RWPE2 (cell line): Measurements from ENCODE around the gene FOXR2.

Source experiments
- ATAC-seq: fragments of 200-7000 bp; cut with Tn5 transposase; 3 replicates; pipeline ENCODE4 v1.9.1; 2021; ENCODE audit warnings: low read depth
- DNase-seq: peaks from one replicate; pipeline ENCODE4 v3.0.0-alpha.2; 2020; ENCODE audit warnings: low spot score
- H3K27ac ChIP-seq: fragments of 450-650 bp; 2 replicates; pipeline ENCODE4 v1.5.1; 2017; ENCODE audit warnings: mild to moderate bottlenecking; ENCODE audit not compliant: poor library complexity, severe bottlenecking
- H3K27me3 ChIP-seq: fragments of 250-450 bp; sonication (Bioruptor Pico); 2 replicates; pipeline ENCODE4 v1.5.1; 2021; ENCODE audit warnings: mild to moderate bottlenecking, moderate library complexity; ENCODE audit not compliant: insufficient read depth, poor library complexity, severe bottlenecking
- H3K36me3 ChIP-seq: fragments of 250-450 bp; sonication (Bioruptor Pico); 2 replicates; pipeline ENCODE4 v1.5.1; 2020; ENCODE audit warnings: low read depth, mild to moderate bottlenecking, moderate library complexity
- H3K4me1 ChIP-seq: fragments of 250-450 bp; sonication (Bioruptor Pico); 2 replicates; pipeline ENCODE4 v1.5.1; 2021; ENCODE audit warnings: mild to moderate bottlenecking, moderate library complexity; ENCODE audit not compliant: insufficient read depth, poor library complexity, severe bottlenecking
- H3K4me3 ChIP-seq: fragments of 250-450 bp; sonication (Bioruptor Pico); 2 replicates; pipeline ENCODE4 v1.5.1; 2021; ENCODE audit warnings: mild to moderate bottlenecking, moderate library complexity; ENCODE audit not compliant: severe bottlenecking
- H3K9me3 ChIP-seq: fragments of 250-450 bp; sonication (Bioruptor Pico); 2 replicates; pipeline ENCODE4 v1.5.1; 2021; ENCODE audit warnings: mild to moderate bottlenecking, moderate library complexity; ENCODE audit not compliant: severe bottlenecking
- TF ChIP-seq, protein P1 (sequence below): fragments of 450-650 bp; IDR thresholded peaks from one replicate; pipeline ENCODE4 v1.5.1; 2017; ENCODE audit warnings: mild to moderate bottlenecking, moderate library complexity; ENCODE audit not compliant: poor library complexity, severe bottlenecking

The FOXR2 gene

DNA sequence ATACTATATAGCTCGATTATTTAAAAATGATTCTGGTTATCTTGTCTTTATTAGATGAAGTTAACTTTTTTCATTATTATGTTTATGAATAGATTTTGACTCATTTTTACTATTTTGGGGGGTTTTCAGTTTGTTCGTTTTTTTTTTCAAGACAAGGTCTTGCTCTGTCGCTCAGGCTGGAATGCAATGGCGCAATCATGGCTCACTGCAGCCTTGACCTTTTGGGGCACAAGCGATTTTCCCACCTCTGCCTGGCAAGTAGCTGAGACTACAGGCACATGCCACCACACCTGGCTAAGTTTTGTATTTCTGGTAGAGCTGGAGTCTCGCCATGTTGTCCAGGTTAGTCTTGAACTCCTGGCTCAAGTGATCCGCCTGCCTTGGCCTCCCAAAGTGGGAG is 24.9 kb upstream of the FOXR2 start:
- Histone ChIP-seq H3K36me3 (no peaks in the 10 kb centered on the region), H3K27me3 (no peaks in the 10 kb centered on the region), H3K4me3 (no peak overlapping the region), H3K9me3 (no peaks in the 10 kb centered on the region), H3K27ac (no peak overlapping the region), H3K4me1 (no peaks in the 10 kb centered on the region)
- ATAC-seq (no peak), DNase-seq (no peak)
- TF ChIP-seq, protein P1, sequence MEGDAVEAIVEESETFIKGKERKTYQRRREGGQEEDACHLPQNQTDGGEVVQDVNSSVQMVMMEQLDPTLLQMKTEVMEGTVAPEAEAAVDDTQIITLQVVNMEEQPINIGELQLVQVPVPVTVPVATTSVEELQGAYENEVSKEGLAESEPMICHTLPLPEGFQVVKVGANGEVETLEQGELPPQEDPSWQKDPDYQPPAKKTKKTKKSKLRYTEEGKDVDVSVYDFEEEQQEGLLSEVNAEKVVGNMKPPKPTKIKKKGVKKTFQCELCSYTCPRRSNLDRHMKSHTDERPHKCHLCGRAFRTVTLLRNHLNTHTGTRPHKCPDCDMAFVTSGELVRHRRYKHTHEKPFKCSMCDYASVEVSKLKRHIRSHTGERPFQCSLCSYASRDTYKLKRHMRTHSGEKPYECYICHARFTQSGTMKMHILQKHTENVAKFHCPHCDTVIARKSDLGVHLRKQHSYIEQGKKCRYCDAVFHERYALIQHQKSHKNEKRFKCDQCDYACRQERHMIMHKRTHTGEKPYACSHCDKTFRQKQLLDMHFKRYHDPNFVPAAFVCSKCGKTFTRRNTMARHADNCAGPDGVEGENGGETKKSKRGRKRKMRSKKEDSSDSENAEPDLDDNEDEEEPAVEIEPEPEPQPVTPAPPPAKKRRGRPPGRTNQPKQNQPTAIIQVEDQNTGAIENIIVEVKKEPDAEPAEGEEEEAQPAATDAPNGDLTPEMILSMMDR, result no peak

- no peaks in the 10 kb centered on the region for H3K27me3 ChIP-seq
- H3K27ac ChIP-seq, result no peak overlapping the region
- TF ChIP-seq, protein P1, result no peak
- no peak overlapping the region for H3K4me3 ChIP-seq
- ATAC-seq, result no peak
- H3K4me1 ChIP-seq, result no peaks in the 10 kb centered on the region
- H3K9me3 ChIP-seq, result no peaks in the 10 kb centered on the region
- no peaks in the 10 kb centered on the region for H3K36me3 ChIP-seq
- DNase-seq, result no peak
Observed at GRCh38 chrX:55619547-55619946, 3.7 kb upstream of the FOXR2 start.

DNA sequence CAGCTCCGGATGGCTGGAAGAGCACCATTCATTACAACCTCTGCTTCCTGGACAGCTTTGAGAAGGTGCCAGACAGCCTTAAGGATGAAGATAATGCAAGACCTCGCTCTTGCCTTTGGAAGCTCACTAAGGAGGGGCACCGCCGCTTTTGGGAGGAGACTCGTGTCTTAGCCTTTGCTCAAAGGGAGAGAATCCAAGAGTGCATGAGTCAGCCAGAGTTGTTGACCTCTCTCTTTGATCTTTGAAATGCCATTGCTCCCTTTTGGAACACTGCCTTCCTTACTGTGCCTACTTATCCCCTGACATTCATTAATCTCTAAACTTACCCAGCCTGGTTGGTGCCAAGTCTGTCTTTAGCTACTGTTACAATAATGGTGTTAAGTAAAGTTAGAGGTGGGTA is 1.2 kb downstream of the FOXR2 start:
- ATAC-seq (no peak), DNase-seq (no peak)
- H3K27ac ChIP-seq, result no peak overlapping the region
- TF ChIP-seq, protein P1, result no peak
- H3K4me3 ChIP-seq, result no peak overlapping the region
- no peaks in the 10 kb centered on the region for H3K36me3 ChIP-seq
- H3K9me3 ChIP-seq, result no peaks in the 10 kb centered on the region
- no peaks in the 10 kb centered on the region for H3K4me1 ChIP-seq
- H3K27me3 ChIP-seq, result no peaks in the 10 kb centered on the region

DNA sequence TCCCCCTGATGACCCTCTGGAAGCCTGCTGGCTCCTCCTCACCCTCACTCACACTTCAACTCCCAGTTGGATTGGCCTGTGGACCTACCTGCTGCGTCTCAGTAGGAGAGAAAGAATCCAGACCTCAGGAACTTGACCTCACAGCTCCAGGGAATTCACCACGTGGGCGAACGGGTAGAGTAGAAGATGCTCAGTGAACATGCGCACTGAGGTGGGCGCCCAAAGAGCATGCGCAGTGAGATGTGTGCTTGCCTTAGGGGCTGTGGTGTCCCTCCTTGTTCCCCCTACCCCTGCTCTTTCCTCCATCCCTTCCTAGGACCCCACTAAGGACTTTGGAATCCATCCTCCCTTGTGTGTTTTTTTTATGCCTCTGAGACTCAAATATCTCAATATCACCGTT is 12.9 kb downstream of the FOXR2 start:
- TF ChIP-seq, protein P1, result no peak
- Histone ChIP-seq H3K36me3 (no peaks in the 10 kb centered on the region), H3K9me3 (no peaks in the 10 kb centered on the region)

DNA sequence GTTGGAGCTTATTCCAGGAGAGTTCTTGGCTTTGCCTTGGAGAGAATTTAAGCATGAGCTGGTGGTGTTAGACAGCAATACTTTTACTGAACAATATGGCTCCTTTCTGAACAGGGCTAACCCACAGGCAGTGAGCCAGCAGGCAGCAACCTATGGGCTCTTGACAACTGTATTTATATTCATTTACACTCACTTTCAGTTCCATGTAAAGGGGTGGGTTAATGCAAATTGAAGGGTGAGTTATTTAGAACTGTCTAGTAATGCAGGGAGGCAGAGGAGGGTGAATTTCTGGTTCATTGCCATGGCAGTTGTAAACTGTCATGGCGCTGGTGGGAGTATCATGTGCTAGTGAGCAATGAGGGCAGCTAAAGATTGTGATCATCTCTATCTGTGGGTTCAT is 15.7 kb downstream of the FOXR2 start:
- no peaks in the 10 kb centered on the region for H3K4me1 ChIP-seq
- H3K27ac ChIP-seq, result no peak overlapping the region
- no peaks in the 10 kb centered on the region for H3K27me3 ChIP-seq
- ATAC-seq (no peak), DNase-seq (no peak)
- H3K36me3 ChIP-seq, result no peaks in the 10 kb centered on the region
- TF ChIP-seq, protein P1, result no peak
- no peaks in the 10 kb centered on the region for H3K9me3 ChIP-seq
- no peak overlapping the region for H3K4me3 ChIP-seq

More for the DNA sequence above, 12.9 kb downstream of the FOXR2 start:
- Histone ChIP-seq H3K27me3 (no peaks in the 10 kb centered on the region), H3K4me1 (no peaks in the 10 kb centered on the region), H3K27ac (no peak overlapping the region), H3K4me3 (no peak overlapping the region)
- ATAC-seq (no peak), DNase-seq (no peak)
